ENCODE data around the gene DLK1. TPM values are rescaled to one million over a fixed set of nuclear protein-coding genes. Genes with fewer than 3 reads are reported as not detected.

The DLK1 gene
- total RNA-seq, 2 donors from 2014 or later, result 26.2 to 33.0 TPM

DNA sequence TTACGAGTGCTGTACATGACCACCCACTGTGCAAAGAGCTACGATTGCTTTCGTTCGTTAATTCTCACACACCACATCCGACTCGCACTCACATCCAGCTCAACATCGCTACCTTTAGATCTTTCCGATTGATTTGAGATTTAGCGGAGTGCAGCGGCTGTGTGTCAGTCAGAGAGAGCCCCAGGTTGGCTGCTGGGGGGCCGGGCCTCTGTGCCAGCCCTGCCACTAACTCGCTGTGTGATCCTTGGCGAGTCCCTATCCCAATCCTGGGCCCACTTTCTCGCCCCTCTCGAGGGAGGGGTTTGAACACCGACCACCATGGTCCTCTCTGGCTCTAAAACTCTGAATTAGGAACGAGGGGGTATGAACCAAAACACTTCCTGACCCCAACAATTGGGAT lies 8.6 kb downstream of the DLK1 start:
- DNase-seq (no peak), ATAC-seq (no peak)
- H3K27ac ChIP-seq, result no peak overlapping the region
- no peak for TF ChIP-seq POLR2A (IDR thresholded peaks at IDR 0.05)
- TF ChIP-seq, protein P1, sequence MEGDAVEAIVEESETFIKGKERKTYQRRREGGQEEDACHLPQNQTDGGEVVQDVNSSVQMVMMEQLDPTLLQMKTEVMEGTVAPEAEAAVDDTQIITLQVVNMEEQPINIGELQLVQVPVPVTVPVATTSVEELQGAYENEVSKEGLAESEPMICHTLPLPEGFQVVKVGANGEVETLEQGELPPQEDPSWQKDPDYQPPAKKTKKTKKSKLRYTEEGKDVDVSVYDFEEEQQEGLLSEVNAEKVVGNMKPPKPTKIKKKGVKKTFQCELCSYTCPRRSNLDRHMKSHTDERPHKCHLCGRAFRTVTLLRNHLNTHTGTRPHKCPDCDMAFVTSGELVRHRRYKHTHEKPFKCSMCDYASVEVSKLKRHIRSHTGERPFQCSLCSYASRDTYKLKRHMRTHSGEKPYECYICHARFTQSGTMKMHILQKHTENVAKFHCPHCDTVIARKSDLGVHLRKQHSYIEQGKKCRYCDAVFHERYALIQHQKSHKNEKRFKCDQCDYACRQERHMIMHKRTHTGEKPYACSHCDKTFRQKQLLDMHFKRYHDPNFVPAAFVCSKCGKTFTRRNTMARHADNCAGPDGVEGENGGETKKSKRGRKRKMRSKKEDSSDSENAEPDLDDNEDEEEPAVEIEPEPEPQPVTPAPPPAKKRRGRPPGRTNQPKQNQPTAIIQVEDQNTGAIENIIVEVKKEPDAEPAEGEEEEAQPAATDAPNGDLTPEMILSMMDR (IDR thresholded peaks at IDR 0.05), result no peak
- no peaks in the 10 kb centered on the region for H3K27me3 ChIP-seq
- H3K4me3 ChIP-seq, result no peak overlapping the region
- intact Hi-C loops (cut with DNase I), result no loop called here
- H3K9me3 ChIP-seq, result no peaks in the 10 kb centered on the region
- no peaks in the 10 kb centered on the region for H3K36me3 ChIP-seq (replicated peaks in 1 of 2; ENCODE audit: insufficient read depth in 1 of 2, low read depth in 2 of 2)
- 78 to 85% methylated on average over 16 to 17 of the region's 17 CpGs for WGBS, 2 donors
- H3K4me1 ChIP-seq, result no peaks in the 10 kb centered on the region

DNA sequence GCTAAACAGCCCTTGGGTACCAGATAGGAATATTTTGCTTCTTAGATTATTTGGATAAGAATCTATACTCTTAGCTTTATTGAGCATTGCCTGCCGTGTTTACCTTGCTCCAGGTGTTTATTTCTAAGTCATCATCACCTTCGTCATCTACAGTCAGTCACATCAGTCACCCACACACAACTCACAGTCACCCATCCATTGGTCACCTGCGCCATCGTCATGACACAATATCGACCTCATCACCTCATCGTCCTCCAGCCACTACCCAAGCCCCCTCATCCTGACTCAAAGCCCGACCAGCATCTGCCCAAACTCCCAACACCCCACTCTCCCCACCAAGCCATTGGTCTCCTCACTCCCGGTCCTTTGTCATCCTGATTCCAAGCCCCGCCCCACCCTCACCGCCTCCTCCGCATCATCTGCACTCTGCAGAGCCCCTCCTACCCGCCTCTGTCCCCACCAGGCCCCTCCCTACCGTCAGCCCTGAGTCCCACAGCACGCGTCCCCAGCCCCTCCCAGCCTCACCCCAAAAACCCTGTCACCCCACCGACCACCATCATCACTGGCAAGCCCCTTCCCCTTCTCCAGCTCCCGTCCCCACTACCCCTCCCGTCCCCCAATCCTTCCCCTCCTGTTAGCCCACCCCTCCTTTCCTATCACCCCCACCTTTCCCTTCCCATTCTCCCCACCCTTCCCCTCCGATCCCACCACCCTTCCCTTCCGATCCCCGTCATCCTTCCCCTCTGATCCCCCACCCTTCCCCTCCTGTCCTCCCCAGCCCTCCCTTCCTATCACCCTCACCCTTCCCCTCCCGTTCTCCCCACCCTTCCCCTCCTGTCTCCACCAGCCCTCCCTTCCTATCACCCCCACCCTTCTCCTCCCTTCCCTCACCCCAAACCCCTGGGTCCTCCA lies 9.8 kb downstream of the DLK1 start:
- Histone ChIP-seq H3K36me3 (replicated peaks in 1 of 2; ENCODE audit: insufficient read depth in 1 of 2, low read depth in 2 of 2) (no peaks in the 10 kb centered on the region), H3K27me3 (no peaks in the 10 kb centered on the region), H3K4me3 (no peak overlapping the region), H3K9me3 (no peaks in the 10 kb centered on the region), H3K27ac (no peak overlapping the region), H3K4me1 (no peaks in the 10 kb centered on the region)
- ATAC-seq (no peak), DNase-seq (no peak)
- whole genome bisulfite sequencing, 2 donors, result 43 to 46% methylated on average over 19 to 20 of the region's 22 CpGs
- intact Hi-C loops (cut with DNase I), result no loop called here
- TF ChIP-seq POLR2A (IDR thresholded peaks at IDR 0.05), result no peak

DNA sequence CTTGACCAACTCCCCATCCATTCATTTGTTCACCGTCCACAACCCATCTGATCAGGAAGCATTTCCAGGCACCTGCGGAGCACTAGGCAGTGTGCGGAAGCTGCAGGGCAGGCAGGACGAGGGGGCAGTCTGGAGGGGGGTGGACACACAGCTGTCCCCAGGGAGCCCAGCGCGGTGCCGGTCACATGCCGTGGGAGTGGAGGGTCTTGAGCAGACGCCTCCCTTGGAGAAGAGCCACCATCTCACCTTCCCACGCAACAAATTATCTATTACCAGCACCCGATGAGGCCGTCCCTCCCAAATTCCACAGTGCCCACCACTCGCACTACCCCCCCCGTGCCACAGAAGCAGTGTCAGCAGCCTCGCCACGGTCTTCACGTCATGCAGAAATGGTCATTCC lies 10.8 kb downstream of the DLK1 start:
- no peak overlapping the region for H3K4me3 ChIP-seq
- H3K9me3 ChIP-seq, result no peaks in the 10 kb centered on the region
- H3K4me1 ChIP-seq, result no peaks in the 10 kb centered on the region
- H3K36me3 ChIP-seq (replicated peaks in 1 of 2; ENCODE audit: insufficient read depth in 1 of 2, low read depth in 2 of 2), result no peaks in the 10 kb centered on the region
- no peak overlapping the region for H3K27ac ChIP-seq
- no peak for TF ChIP-seq POLR2A (IDR thresholded peaks at IDR 0.05)
- TF ChIP-seq, protein P1 (IDR thresholded peaks at IDR 0.05), result no peak
- H3K27me3 ChIP-seq, result no peaks in the 10 kb centered on the region
- DNase-seq (no peak), ATAC-seq (no peak)
- 72 to 73% methylated on average over 8 to 15 of the region's 17 CpGs for WGBS, 2 donors
- intact Hi-C loops (cut with DNase I), result no loop called here

DNA sequence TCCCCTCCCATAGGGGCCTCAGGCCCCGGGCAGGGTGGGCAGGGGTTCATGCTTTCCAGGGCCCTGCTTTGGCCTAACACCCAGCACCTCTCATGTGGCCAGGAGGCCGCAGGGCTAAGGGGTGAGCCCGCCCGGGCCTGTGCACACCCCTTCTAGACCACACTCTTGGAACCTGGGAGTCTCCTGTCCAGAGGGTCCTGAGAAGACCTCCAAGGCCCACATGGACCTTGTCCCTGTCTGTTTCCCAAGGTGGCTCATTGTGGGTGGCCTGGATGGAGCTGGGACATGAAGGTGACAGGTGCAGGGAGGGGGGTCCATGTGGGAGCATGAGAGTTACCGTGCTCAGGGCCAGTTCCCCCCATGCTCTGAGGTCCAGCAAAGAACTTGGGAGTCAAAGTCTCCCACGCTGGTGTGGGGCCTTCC lies 11.6 kb downstream of the DLK1 start:
- WGBS, 2 donors, result 35 to 73% methylated on average over 2 to 6 of the region's 6 CpGs
- no peaks in the 10 kb centered on the region for H3K4me1 ChIP-seq
- TF ChIP-seq POLR2A (IDR thresholded peaks at IDR 0.05), result no peak
- no peaks in the 10 kb centered on the region for H3K36me3 ChIP-seq (replicated peaks in 1 of 2; ENCODE audit: insufficient read depth in 1 of 2, low read depth in 2 of 2)
- H3K9me3 ChIP-seq, result no peaks in the 10 kb centered on the region
- ATAC-seq (no peak), DNase-seq (no peak)
- H3K27me3 ChIP-seq, result no peaks in the 10 kb centered on the region
- no peak overlapping the region for H3K4me3 ChIP-seq
- H3K27ac ChIP-seq, result no peak overlapping the region
- intact Hi-C loops (cut with DNase I), result no loop called here

DNA sequence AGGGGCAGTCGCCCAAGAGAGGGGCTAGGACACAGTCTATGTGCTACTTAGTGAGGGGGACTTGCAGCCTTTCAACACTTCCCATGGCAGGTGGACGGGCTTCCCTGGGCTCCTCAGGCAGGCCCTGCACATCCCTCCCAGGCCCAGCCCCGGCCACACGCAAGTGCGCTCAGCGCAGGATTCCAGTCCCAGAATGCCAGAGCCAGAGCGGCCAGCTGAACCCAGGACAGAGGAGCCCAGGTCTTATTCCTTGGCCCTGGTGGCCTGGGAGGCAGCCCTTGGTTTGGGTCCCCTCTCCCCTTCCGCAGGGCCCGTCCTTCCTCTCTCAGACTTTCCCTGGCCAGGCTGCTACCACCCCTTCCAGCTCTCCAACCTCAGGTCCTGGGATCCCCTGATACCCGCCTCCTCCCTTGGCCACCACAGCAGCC lies 12.0 kb downstream of the DLK1 start:
- WGBS, 2 donors, result 89 to 93% methylated on average over 7 to 10 of the region's 10 CpGs
- Histone ChIP-seq H3K36me3 (replicated peaks in 1 of 2; ENCODE audit: insufficient read depth in 1 of 2, low read depth in 2 of 2) (no peaks in the 10 kb centered on the region), H3K9me3 (no peaks in the 10 kb centered on the region), H3K4me3 (no peak overlapping the region), H3K27me3 (no peaks in the 10 kb centered on the region), H3K27ac (no peak overlapping the region), H3K4me1 (no peaks in the 10 kb centered on the region)
- DNase-seq, result no peak
- TF ChIP-seq POLR2A (IDR thresholded peaks at IDR 0.05), result no peak
- TF ChIP-seq, protein P1 (IDR thresholded peaks at IDR 0.05), result no peak
- no peak for ATAC-seq
- intact Hi-C loops (cut with DNase I), result no loop called here

Data from body of pancreas (tissue), 4 donors.